HG02970 (cell line): Measurements from ENCODE around the gene INTS6L.

Experiments
- ATAC-seq: cut with Tn5 transposase; IDR thresholded peaks from one replicate; pipeline ENCODE4 v1.9.1; 2021; ENCODE audit warnings: mild to moderate bottlenecking, moderate library complexity, moderate number of reproducible peaks; ENCODE audit not compliant: unreplicated experiment, low FRiP score

The INTS6L gene

DNA sequence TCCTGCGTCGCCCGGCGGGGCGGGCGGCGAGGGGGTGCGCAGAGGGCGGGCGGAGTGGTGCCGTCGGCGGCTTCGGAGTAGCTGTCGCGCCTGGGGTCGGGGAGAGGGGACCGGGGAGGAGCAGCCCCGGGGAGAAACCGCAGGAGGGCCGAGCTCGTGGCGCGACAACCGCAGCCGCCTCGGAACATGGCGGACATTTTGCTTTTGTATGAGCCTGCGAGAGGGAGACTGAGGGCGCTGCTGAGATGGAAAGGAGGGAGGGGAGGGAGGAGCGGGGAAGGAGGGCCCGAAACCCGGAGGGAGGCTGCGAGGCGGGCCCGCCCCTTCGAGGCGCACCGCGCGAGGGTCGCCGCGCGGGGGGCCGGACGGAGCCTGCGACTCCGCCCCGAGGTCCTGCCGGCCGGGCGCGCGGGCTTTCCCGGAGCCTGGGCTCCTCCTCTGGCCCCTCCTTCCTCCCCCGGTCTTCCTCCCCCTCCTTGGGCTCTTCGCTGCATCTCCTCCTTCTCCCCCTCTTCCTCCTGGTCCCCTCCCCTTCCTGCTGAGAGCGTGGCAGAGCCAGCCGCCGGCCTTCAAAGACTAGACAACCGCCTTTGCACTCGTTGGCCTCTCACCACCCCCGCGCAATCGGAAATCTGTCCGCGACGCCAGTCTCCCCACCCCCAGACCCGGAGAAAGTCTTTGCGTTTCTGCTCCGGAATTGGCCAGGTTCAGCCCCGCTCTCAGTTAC is 1.1 kb downstream of the INTS6L start:
- peak; percentile 68 for ATAC-seq

DNA sequence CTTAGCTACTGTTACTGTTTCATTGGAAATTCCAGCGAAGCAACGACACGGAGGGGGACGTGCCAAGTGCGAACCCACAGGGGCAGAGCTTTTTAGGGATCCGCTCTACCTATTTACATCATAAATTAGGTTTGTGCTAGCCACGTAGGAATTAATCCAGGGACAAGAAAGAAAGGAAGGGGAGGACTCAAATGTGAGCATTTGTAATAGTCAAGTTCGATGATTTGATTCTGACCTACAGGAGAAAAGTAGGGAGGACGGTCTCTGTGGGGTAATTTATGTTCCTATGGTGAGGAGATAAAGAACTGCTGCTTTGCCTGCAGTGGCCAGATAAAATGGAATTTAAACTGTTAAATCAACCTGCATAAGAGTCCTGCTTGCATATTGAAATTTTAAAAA is 1.7 kb downstream of the INTS6L start:
- no peak for ATAC-seq

DNA sequence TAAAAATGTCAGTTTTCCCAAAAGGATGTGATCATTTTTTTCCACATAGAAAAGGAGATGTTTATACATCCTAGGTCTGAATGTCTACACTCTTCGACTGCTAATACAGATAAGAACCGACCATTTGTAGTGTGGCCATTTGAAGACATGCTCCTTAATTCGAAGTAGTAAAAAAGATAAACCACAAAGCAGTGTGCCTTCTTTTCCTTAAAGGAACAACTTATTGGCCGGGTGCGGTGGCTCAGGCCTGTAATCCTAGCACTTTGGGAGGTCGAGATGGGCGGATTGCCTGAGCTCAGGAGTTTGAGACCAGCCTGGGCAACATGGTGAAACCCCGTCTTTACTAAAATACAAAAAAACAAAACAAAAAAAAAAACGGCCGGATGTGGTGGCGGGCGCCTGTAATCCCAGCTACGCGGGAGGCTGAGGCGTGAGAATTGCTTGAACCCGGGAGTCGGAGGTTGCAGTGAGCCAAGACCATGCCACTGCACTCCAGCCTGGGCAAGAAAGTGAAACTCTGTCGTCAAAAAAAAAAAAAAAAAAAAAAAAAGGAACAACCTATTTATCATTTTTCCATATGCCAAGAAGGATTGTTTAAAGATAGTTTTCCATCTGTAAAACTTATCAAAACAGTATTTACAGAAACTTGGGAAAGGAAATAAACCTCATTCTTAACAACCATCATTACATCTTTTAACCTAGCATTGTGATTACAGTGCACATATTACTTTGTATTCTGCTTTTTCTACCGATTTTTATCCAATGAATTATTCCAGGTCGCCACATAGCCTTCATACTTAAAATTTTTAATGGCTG is 2.6 kb downstream of the INTS6L start:
- no peak for ATAC-seq

- ATAC-seq, result no peak
Measured at GRCh38 chrX:135528254-135528653, 7.8 kb downstream of the INTS6L start.

DNA sequence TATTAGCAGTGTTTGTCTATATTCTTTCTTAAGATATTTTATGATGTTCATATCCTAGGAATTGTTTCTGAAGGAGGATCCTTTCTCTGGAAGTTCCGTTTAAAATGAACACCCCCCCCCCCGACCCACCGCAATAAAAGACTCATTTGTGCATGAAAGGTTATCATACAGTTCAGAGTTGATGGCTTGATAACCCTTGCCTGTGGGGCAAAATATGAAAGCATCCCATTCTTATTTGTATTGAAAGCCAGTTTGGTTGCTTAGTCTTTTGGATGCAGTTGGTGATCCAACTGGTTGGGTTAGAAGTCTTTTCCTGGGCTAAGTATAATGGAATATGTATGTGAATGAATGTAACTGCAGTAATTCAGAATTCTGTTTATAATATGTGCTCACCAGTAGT is 8.3 kb downstream of the INTS6L start:
- ATAC-seq, result no peak

DNA sequence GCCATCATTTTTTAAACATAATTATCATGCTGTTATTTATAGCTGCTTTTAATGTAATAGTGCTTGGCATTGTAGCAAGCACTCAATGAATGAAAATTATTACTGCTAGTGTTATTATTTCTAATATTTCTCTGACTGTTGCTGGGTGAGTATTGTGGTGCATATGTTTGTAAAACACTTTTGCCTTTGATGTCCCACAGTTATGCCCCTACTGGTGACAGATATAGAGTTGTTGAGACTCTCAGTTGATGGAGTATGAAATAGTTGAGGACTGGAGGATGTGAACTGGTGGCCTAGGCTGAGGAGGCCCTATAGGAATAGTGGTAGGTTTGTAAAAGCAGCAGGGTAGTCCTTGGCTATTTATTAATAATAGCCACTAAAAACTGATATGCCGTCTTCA is 9.6 kb downstream of the INTS6L start:
- no peak for ATAC-seq

DNA sequence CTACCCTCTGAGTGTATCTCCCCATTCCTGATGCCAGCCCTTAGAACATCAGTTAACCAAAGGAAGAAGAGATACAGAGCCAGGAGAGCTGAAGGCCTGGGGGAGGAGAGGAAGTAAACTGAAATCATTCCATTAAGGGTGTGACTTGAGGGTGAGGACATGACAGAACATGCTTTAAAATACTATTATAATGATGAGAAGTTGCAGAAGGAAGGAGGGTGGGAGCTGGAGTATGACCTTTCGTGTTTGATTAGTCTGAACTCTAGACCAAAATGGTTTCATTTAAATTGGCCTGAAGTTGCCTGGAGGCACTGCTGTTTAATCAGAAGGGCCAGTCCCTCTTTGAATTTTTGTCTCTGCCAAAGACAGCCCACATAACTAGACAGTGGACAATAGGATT is 11.4 kb downstream of the INTS6L start:
- no peak for ATAC-seq

DNA sequence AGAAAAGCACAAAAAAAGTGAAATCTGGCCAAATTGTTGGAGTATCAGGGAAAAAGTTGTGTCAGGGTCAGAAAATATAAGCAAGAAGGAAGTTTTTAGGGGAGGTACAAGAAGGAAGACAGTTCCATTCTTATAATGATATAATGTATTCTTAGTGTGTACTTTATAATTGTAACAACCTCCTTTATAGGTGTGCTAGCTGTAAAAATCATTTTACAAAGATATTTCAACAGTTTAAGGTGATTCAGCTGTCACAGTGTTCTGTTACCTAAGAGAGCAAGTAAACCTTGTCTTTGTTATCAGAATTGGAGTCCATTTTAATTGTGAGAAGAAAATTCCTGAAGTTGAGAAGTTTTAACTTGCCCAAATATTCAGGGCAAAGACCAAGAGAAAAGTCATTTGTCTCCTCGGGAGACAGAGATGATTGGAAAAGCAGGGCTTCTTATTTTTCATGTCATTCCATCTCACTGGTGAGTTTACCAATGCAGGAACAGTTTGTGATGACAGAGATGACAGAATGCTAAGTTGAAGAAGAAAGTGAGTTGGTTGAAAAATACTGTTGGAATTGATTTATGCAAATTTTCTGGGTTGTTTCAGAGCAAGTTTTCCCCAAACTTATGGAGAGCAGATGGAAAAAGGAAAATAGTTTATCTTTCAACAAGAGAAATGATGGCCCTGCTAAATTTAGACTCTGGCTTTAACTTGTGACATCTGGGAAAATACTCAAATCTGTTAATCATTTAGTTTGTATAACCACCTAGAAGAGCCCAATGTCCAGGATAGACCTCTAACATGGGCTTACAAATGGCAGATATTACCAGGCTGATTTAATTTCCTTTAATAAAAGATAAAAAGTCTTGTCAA is 14.8 kb downstream of the INTS6L start:
- no peak for ATAC-seq

DNA sequence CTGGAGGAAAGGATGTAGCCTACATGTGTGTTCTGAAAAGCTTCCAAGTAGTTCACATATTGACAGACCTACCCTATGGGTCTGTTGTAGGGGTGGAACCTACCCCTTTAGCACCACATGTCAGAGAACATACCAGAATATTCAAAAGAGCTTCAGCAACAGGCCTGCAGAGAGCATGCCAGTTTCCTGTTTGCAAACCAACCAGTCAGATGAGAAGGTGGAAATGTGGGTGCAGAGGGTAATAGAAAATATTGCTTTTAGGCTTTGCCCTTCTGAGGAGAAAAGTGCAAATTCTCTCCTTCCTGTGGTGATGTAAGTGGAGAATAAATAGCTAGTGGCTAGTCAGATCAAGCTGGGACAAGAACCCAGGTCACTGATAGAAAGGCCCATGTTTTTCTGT is 16.4 kb downstream of the INTS6L start:
- ATAC-seq, result no peak

GRCh38 chrX:135541351-135541750 is 20.9 kb downstream of the INTS6L start:
- no peak for ATAC-seq

- no peak for ATAC-seq
Measured at GRCh38 chrX:135543172-135543571, 22.7 kb downstream of the INTS6L start.

GRCh38 chrX:135543924-135544323 is 23.5 kb downstream of the INTS6L start:
- ATAC-seq, result no peak

GRCh38 chrX:135544338-135544948 is 24.0 kb downstream of the INTS6L start:
- no peak for ATAC-seq

- ATAC-seq, result no peak
Measured at GRCh38 chrX:135547767-135548166, 27.3 kb downstream of the INTS6L start.

GRCh38 chrX:135549519-135549918 is 29.1 kb downstream of the INTS6L start:
- no peak for ATAC-seq

DNA sequence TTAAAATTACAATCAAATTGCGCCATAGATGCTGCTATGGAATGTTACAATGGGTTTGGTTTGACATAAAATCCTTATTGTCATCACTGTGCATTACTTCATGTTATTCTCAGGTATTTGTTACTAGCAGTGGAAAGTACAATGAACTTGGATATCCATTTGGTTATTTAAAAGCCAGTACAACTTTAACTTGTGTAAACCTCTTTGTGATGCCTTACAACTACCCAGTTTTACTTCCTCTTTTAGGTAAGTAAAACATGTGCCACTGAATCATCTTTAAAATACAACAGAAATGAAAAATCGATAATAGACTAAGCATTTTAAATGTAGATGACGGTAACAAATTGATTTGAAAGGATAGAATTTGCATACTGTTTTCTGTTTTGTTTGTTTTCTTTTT is 35.6 kb downstream of the INTS6L start:
- ATAC-seq, result peak; percentile 58

DNA sequence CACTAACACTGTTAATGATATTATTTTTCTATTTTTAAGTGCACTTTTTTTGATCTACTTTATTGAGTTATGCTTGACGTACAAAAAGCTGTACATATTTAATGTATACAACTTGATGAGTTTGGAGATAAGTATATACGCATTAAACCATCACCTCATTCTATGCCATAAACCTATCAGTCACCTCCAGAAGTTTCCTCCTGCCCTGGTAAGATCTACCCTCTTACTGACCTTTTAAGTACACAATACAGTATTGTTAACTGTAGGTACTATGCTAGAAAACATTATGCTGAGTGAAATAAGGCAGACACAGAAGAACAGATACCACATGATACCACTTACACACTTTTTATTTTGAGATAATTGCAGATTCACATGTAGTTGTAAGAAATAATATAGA is 36.9 kb downstream of the INTS6L start:
- ATAC-seq, result no peak

DNA sequence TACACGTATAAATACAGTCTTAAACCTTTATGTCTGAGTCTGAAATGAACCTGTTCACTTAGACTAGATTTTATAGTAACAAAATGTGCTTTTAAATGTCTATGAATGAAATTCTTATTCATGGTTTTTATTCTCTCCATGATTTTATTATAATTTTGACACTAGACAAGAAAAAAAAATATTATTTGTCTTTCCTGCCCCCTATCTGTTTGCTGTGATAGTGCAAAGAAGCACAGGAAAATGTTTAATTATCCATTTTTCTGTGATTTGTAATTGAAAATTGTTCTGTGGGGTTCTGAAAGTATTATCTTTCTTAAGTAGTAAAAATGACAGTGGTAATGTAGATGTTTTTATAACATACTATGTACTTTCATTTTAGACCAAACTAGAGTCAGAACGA is 52.0 kb downstream of the INTS6L start:
- no peak for ATAC-seq

DNA sequence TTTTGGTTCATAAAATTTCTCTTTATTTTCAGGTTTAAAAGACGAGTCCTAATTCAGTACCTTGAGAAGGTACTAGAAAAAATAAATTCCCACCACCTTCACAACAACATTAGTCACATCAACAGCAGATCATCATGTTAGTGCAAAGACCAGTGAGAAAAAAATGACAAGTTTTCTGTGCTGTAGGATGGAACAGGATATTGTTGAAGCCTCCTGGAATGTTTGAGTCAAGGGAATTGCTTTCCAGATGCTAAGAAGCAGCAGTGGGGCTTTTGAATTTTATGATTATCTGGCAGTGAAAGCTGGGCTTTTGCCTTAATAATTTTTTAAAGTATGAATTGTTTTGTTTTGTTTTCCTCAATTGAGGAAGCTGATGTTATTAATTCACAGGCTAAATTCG is 61.0 kb downstream of the INTS6L start:
- ATAC-seq, result no peak

DNA sequence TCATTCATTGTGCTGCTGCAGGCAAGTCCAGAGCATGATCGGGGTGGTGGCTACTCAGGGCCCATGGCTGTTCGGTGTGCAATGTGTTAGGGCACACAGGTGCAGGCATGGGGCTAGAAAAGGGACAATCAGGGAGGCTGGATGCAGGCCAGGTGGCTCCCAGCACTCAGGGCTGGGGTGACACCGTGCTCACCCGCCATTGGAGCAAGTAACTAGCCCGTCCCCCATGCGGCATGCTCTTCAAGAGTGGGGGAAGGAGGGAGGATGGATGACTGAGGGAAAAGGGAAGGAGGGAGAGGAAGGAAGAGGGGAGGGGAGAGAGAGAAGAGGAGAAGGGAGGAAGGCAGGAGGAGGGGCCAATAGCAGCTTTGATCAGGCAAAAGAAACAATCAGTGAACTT is 64.7 kb downstream of the INTS6L start:
- ATAC-seq, result no peak

GRCh38 chrX:135591871-135592270 is 71.4 kb downstream of the INTS6L start:
- no peak for ATAC-seq
